Measurements from ENCODE around the gene ADTRP. TPM values are rescaled to one million over a fixed set of nuclear protein-coding genes. Genes with fewer than 3 reads are reported as not detected.
A peak's percentile ranks its signal among the peaks of the same experiment; 100 is the strongest.

The ADTRP gene, protein sequence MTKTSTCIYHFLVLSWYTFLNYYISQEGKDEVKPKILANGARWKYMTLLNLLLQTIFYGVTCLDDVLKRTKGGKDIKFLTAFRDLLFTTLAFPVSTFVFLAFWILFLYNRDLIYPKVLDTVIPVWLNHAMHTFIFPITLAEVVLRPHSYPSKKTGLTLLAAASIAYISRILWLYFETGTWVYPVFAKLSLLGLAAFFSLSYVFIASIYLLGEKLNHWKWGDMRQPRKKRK
- 10 to 100 TPM; 20.0 to 21.9 TPM for total RNA-seq

DNA sequence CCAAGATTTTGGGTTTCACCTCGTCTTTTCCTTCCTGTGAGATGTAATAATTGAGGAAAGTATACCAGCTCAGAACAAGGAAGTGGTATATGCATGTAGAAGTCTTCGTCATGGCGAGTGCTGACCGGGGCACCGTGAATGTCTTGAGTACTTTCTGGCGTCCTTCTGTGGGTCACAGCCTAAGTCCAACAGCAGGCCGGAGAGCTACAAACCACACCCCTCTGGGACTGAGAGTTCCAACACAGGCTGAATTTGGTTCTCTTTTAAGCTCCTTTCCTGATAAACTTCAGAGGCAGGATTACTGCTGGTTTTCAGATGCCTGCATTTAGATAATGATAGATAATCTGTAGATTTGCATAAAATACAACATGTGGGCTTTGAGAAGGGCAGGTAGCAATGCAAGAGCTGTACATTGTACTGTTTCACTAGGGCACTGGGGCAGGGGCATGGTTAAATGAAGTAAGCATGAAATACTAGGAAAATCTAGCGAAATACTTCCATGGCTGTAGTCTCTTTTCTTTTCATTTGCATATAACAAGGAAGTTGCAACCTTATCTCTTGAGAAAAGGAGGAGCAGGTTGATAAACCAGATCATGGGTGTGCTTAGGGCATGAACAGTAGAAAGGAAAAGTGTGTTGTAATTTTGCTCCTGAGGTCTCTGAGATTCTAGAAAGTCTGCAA, at the start of gene ADTRP:
Gene ADTRP (minus strand): TSS at position 156 of the 681 bp plus-strand sequence. CDS start 44 bp downstream, at position 112.
- DNase-seq (no peak), ATAC-seq (no peak)
- Mint-ChIP-seq H3K36me3 (ENCODE audit: low read depth) (no peaks in the 10 kb centered on the region), H3K27ac (no peak within 1 kb of the TSS), H3K4me1 (ENCODE audit: low read depth) (no peaks in the 10 kb centered on the region), H3K27me3 (no peaks in the 10 kb centered on the region), H3K4me3 (no peak within 1 kb of the TSS), H3K9me3 (peaks cover 4% of the 10 kb centered on the region)
- TF ChIP-seq, protein P1, sequence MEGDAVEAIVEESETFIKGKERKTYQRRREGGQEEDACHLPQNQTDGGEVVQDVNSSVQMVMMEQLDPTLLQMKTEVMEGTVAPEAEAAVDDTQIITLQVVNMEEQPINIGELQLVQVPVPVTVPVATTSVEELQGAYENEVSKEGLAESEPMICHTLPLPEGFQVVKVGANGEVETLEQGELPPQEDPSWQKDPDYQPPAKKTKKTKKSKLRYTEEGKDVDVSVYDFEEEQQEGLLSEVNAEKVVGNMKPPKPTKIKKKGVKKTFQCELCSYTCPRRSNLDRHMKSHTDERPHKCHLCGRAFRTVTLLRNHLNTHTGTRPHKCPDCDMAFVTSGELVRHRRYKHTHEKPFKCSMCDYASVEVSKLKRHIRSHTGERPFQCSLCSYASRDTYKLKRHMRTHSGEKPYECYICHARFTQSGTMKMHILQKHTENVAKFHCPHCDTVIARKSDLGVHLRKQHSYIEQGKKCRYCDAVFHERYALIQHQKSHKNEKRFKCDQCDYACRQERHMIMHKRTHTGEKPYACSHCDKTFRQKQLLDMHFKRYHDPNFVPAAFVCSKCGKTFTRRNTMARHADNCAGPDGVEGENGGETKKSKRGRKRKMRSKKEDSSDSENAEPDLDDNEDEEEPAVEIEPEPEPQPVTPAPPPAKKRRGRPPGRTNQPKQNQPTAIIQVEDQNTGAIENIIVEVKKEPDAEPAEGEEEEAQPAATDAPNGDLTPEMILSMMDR (IDR thresholded peaks at IDR 0.05), result no peak
- POLR2A ChIA-PET, result interaction anchor here (1.5 kb wide), 1 partner anchor 10 kb away, joined by 5 read pairs; no protein-coding TSS in a partner anchor
- intact Hi-C loops (cut with micrococcal nuclease), result no loop called here
- CTCF ChIA-PET, result interaction anchor here (1.6 kb wide), 1 partner anchor 123 kb away, joined by 3 read pairs; no protein-coding TSS in a partner anchor

DNA sequence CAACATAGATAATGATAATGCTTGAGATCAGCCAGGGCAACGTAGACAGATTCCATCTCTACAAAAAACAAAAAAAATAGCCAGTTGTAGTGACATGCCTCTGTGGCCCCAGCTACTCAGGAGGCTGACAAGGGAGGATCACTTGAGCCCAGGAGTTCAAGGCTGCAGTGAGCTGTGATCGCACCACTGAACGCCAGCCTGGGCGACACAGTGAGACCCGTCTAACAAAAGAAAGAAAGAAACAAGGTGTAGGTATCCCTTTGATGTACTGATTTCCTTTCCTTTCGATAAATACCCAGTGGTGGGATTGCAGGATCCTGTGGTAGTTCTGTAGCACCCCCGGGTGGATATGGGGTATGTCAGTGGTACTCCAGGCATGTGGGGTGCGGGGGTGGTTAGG, 48.2 kb upstream of the ADTRP start:
- ATAC-seq (no peak), DNase-seq (no peak)
- ChIA-PET POLR2A (interaction anchor here (1.0 kb wide), 1 partner anchor 116 kb away, joined by 3 read pairs; no protein-coding TSS in a partner anchor), CTCF (no interaction called here)
- Mint-ChIP-seq H3K4me1 (ENCODE audit: low read depth) (peaks cover 9% of the 10 kb centered on the region), H3K4me3 (no peak overlapping the region), H3K27me3 (no peaks in the 10 kb centered on the region), H3K27ac (no peak overlapping the region), H3K9me3 (no peaks in the 10 kb centered on the region), H3K36me3 (ENCODE audit: low read depth) (no peaks in the 10 kb centered on the region)
- intact Hi-C loops (cut with micrococcal nuclease), result no loop called here
- TF ChIP-seq, protein P1 (IDR thresholded peaks at IDR 0.05), result no peak

DNA sequence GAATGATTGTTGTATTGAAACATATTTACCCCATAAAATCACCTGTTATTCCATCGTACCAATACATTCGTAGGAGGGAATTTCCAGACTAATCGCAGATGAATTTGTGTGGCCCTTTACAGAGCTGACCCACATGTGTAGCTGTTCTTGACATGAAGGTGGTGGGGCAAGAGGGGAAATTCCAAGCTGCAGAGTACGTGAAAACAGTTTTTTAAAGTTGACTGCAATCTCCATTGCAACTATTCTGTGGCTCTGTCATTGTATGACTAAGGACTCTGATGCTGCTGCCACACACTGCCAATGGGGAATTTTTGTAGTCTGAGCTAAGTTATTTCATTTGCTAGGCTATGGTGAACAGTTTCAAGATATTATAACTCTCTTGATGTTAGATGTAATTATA, 46.4 kb upstream of the ADTRP start:
- TF ChIP-seq, protein P1 (IDR thresholded peaks at IDR 0.05), result no peak

DNA sequence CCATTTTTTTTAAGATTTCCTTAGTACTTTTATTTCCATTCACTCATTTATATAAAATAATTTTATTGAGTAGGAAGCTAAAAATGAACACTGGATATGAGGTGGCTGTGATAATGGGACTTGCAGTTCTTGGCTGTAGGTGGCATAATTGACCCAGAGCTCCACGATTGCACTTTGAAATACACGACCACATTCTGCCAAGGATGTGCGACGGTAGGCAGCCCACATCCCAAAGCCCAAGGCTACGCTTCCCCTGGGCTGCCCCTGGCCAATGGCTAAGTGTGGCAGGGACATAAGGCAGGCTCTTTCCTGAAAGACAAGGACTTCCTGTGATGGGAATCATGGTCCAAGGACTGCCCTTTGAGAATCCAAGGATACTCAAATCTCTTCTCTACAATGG, 43.7 kb upstream of the ADTRP start:
- H3K36me3 Mint-ChIP-seq (ENCODE audit: low read depth), result no peaks in the 10 kb centered on the region
- ChIA-PET POLR2A (no interaction called here), CTCF (interaction anchor here (1.6 kb wide), 1 partner anchor 99 kb away, joined by 3 read pairs; no protein-coding TSS in a partner anchor)
- intact Hi-C loops (cut with micrococcal nuclease), result no loop called here
- TF ChIP-seq, protein P1 (IDR thresholded peaks at IDR 0.05), result no peak
- H3K27ac Mint-ChIP-seq, result no peak overlapping the region
- no peak overlapping the region for H3K4me3 Mint-ChIP-seq
- DNase-seq (peak; percentile 12), ATAC-seq (no peak)
- peaks cover 3% of the 10 kb centered on the region for H3K9me3 Mint-ChIP-seq
- H3K27me3 Mint-ChIP-seq, result no peaks in the 10 kb centered on the region
- peaks cover 9% of the 10 kb centered on the region for H3K4me1 Mint-ChIP-seq (ENCODE audit: low read depth)

More for the DNA sequence above, 46.4 kb upstream of the ADTRP start:
- ChIA-PET CTCF (interaction anchor here (0.9 kb wide), 1 partner anchor 169 kb away, joined by 3 read pairs; no protein-coding TSS in a partner anchor), POLR2A (no interaction called here)
- intact Hi-C loops (cut with micrococcal nuclease), result no loop called here
- ATAC-seq, result peak; percentile 75
- Mint-ChIP-seq H3K27me3 (no peaks in the 10 kb centered on the region), H3K4me1 (ENCODE audit: low read depth) (peaks cover 9% of the 10 kb centered on the region), H3K36me3 (ENCODE audit: low read depth) (no peaks in the 10 kb centered on the region), H3K27ac (no peak overlapping the region), H3K9me3 (no peaks in the 10 kb centered on the region), H3K4me3 (no peak overlapping the region)
- peak; percentile 35 for DNase-seq

DNA sequence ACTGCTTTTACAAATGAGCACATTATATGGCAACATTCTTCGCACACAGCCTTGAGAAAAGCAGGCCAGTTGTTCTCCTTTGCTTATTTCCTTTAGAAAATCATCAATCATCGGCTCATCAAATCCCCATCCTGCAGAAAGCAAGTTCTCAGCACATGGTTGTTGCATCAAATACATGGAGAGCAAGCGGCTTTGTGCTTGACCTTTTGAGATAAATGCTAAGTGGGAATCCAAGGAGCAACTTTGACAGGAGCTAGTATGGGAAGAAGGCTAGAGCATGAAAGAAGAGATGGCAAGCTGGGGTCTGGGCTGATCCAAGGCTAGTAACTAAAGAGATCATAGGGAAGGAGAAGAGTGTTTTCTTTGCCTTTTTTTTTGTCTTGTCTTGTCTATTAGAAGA, 43.2 kb upstream of the ADTRP start:
- ChIA-PET CTCF (interaction anchor here (1.6 kb wide), 1 partner anchor 98 kb away, joined by 3 read pairs; no protein-coding TSS in a partner anchor), POLR2A (no interaction called here)
- DNase-seq (no peak), ATAC-seq (no peak)
- Mint-ChIP-seq H3K27ac (no peak overlapping the region), H3K4me1 (ENCODE audit: low read depth) (peaks cover 9% of the 10 kb centered on the region), H3K27me3 (no peaks in the 10 kb centered on the region), H3K4me3 (no peak overlapping the region), H3K36me3 (ENCODE audit: low read depth) (no peaks in the 10 kb centered on the region), H3K9me3 (peaks cover 3% of the 10 kb centered on the region)
- TF ChIP-seq, protein P1 (IDR thresholded peaks at IDR 0.05), result no peak
- intact Hi-C loops (cut with micrococcal nuclease), result no loop called here

Measured in activated CD8-positive, alpha-beta T cell treated with anti-CD3 and anti-CD28 coated beads for 36 hours (primary cell).